DMS53 (cell line): ENCODE results near the gene FBRSL1.

Source experiments
- DNase-seq: peaks from one replicate; lab custom pipeline; 2025; lab: John Stamatoyannopoulos, UW

The FBRSL1 gene

GRCh38 chr12:132558861-132559623 is 69.1 kb downstream of the FBRSL1 start:
- DNase-seq = peak; percentile 60

GRCh38 chr12:132559652-132560363 is 69.9 kb downstream of the FBRSL1 start:
- peak; percentile 90 for DNase-seq

GRCh38 chr12:132560364-132560613 is 70.3 kb downstream of the FBRSL1 start:
- peak; percentile 81 for DNase-seq

GRCh38 chr12:132560614-132561426 is 70.9 kb downstream of the FBRSL1 start:
- DNase-seq = peak; percentile 95
